Amniotic stem cell (primary cell): ENCODE results near the gene THSD4.
"Not testable (repeated sequence)": the region's sequence is repeated elsewhere in the genome, so short reads cannot be mapped to it uniquely, and the experiment has no call there.

Source experiments
- DNase-seq: peaks from one replicate; lab custom pipeline; 2025; lab: John Stamatoyannopoulos, UW

Gene THSD4

DNA sequence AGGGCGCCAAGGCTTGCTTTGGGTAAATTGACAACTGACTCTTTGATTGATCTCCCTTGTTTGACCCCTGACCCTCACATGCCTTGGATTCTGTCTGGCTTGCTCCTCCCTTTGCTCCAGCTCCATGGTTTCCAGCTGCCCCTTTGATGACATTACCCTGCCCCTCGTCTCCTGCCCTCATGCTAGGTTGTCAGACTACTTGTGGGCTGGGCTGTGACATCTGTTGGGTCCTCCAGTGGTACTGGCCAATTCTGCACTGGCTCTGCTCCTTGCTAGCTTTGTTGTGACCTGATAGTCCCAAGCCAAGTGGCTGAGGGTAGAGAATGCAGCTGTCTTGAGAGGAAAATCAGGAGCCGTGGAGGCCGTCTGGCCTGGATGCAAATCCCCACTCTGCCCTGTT is 6.2 kb downstream of the THSD4 start:
- no peak for DNase-seq

GRCh38 chr15:71124937-71125790 is 9.9 kb downstream of the THSD4 start:
- DNase-seq = no peak

DNA sequence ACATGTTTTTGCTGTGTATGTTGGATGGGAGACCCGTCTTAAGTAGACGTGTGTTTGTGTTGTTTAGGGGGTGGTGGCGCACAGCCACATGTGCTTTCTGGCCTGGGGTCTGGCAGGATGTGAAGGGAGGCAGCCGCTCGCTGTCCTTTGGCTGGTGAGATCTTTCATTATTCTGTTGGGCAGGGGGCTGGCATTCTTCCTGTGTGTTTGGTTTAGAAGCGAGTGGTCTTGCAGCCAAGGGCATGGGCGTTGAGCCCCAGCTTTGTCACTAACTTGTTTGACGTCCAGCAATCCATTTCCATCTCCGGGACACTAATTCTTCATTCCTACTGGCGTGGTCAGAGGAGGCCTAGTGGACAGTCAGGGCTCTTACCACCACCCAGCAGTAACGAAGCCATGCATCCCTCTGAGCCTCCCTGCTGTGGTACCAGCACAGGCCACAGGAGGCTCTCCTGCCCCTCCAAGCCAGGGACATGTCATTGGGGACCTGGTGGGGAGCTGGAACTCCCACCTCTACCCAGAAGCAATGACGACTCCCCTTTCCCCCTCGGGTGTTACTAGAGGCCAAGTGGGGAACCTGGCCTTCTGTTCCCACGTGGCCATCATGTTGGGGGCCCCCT is 10.7 kb downstream of the THSD4 start:
- no peak for DNase-seq

DNA sequence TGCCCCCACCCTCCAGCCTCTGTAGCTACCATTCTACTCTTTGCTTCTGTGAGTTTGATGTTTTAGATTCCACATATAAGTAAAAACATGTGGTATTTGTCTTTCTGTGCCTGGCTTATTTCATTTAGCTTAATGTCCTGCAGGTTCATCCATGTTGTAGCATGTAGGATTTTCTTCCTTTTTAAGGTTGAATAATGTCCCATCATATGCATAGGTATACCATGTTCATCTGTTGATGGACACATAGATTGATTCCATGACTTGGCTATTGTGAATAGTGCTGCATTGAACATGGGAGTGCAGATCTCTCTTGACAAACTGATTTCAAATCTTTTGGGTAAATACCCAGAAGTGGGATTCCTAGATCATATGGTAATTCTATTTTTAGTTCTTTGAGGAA is 11.8 kb downstream of the THSD4 start:
- no peak for DNase-seq

GRCh38 chr15:71128159-71128558 is 12.9 kb downstream of the THSD4 start:
- not testable (repeated sequence) for DNase-seq

- no peak for DNase-seq
Observed at GRCh38 chr15:71128939-71129562, 13.8 kb downstream of the THSD4 start.

- DNase-seq = no peak
Observed at GRCh38 chr15:71129669-71130068, 14.4 kb downstream of the THSD4 start.

DNA sequence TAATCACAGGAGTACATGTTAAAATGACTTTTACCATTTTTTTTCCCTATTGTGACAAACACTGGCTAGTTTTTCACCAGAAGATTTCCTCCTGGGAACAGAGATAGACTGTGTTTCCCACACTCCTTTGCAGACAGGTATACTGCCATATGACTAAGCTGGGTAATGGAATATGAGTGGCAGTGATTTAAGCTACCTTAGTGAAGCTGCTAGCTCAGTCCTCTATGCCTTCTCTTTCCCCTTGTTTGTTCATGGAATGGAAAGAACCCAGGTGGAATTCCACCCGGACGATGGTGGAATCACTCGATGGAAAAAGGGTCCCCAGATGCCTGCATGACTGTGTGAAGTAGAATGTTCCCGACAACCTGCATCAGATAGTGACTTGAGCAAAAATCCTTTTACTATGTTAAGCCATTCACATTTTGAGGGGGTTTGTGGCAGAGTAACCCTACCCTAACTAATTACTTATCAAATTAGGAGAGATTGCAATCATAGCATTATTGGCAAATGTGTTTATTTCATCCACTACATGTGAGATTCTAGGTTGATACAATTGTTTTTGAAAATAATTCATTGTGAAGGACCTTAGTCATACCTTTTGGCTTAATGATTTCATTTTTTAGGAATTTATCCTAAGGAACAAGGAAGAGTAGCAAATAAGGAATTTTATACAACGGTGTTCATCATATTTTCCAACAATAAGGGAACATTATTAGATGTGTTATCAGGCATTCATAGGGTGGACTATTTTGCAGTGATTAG is 16.5 kb downstream of the THSD4 start:
- DNase-seq = no peak

DNA sequence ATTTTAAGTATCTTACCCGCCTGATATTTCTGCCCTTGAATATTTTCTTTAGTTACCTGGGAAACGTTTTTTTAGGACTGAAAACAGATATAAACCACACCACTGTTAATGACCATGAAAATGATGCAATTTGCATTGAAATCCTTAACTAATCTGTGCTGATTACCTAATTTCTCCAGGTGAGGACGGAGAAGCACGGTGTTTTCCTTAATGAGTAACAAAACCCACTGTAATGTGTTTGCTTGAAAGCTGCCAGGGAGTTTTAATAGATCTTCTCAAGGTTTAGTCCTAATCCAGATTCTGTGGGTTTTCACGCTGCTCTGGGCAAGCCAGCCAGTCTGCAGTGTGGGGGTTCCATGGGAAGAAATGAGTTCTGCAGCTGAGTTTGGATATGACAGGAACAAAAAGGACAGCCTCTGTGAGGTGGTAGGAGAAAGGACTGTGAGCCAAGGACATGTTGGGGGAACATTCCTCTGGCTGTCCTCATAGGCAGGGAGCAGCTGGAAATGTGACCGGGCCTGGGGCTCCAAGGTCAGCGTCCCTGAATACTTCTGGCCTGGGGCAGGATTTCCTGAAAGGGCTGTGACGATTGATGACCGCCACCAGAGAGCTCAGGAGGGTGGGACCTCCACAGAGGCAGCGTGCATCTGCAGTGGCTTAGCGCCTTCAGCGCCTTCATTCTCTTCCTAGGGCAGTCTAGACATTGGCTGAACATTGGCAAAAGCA is 18.6 kb downstream of the THSD4 start:
- no peak for DNase-seq

- DNase-seq = peak; percentile 35
Observed at GRCh38 chr15:71136159-71136783, 21.0 kb downstream of the THSD4 start.

DNA sequence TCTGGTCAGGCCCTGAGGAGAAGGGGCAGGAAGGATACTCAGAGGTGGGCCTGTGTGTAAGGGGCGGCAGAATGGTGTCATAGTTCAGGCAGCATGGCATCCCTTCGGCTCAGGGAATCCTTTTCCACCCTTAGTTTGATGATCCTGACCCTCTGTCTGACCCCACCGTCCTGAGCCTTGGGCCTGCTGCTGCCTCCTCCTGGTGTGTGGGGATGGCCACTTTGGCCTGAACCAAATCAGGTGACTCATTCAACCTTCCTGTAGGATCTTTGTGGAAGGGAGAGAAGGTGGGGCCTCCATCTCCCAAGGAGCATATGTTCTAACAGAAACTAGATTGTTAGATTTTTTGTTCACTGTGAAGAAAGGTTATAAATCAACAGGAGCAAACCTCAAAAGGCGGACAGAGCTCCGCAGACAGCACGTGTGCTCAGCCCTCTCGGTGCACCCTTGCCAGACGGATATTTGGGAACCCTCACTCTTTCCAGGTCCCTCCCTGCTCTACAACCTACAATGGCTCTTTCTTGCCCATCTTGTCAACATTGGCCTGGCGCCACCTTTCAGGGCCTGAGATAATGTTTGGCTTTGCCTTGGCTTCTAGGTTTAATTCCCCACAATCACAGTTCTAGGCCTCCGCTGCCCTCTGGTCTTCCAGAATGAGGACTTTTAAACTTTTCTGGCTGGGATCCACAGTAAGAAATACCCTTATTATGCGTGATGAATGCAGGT is 21.7 kb downstream of the THSD4 start:
- DNase-seq = no peak

GRCh38 chr15:71138473-71138872 is 23.2 kb downstream of the THSD4 start:
- DNase-seq = no peak

DNA sequence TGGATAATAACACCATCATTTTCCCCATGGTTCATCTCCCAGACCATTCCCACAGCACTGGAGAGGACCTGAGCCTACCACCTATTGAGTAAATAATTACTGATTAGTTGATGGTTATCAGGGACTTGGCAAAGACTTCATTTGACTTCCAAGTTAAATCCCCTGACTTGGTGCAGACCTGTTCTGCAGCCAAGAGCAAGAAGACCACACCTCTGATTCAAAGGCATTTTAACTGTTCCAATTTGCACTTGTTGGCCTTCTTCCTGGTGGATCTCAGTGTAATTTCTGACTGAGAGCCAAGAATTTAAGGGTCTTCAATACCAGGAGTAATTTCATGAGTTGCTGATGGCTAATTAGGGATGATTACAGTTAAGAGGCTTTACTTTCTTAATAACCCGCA is 24.0 kb downstream of the THSD4 start:
- no peak for DNase-seq

DNA sequence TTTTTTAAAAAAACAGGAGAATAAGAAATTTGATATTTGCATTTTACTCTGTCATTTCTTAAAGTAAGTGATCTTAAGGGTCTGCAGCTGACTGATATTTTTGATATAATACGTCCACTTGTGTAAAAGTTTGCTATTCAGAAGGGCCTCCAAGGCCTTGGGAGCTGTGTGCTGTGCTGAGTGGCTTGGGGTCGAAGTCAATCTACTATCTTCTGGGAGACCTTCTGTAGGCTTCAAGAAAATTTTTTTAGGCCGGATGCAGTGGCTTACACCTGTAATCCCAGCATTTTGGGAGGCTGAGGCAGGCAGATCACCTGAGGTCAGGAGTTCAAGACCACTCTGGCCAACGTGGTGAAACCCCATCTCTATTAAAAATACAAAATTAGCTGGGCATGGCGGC is 26.3 kb downstream of the THSD4 start:
- no peak for DNase-seq

GRCh38 chr15:71142780-71143179 is 27.5 kb downstream of the THSD4 start:
- DNase-seq = no peak

DNA sequence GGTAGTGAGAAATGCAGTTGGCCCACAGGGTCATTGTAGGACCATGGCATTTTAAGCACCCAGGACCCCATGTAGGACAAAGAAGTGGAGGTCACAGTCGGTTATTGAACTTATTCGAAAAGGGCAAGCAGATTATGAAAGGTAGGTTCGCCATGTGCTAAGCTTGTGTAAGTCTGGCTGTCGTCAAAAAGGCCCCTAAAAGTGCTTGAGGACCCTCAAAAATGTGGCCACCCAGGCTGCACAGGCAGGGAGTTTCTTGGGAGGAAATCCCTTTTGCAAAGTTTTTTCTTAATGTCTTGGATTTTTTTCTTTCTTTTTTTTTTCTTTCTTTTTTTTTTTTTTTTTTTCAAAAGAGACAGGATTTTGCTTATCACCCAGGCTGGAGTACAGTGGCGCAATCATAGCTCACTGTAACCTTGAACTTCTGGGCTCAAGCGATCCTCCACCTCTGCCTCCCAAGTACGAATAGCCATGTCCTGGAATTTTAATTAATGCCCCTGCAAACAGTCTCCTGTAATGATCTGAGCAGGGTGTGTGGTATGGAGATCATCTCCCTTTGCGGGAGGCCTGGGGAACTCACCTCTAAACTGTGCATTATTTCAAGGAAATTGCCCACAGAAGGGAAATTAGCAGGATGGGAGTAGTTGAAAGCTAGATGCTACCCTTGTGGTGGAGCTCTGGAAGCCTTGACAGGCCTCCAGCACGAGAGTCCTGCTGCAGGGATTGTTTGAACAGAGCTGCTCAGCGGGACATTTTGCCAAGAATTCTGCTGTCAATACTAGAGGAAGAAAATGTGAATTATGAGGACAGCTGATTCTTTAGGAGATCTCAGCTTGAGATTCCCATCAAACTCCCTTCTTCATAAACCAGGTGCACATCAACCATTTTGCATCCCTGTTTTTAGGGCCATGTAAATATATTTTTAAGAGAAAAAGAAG is 28.4 kb downstream of the THSD4 start:
- DNase-seq = no peak

DNA sequence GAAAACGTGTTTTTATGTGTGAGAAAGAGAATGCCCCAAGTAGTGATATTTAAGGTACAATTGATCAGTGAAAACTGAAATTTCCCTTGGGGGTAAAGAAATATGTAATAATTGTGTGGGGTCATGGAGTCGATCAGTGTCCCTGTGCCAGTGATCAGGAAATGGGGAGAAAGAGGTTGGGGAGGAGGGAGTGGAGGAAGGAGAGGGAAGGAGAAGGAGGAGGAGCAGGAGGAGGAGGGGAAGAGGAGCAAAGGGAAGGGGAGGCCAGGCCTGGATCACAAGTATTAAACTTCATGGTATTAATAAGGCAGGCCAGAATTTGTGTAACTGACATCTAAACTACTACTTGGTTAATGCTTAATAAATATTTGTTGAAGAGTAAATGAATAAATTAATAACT is 30.4 kb downstream of the THSD4 start:
- DNase-seq = no peak

GRCh38 chr15:71146580-71146982 is 31.3 kb downstream of the THSD4 start:
- DNase-seq = no peak

GRCh38 chr15:71148048-71148447 is 32.8 kb downstream of the THSD4 start:
- DNase-seq = no peak
